ENCODE results near the gene NXN. TPM values are rescaled to one million over a fixed set of nuclear protein-coding genes. Genes with fewer than 3 reads are reported as not detected.
"Not testable (repeated sequence)": the region's sequence is repeated elsewhere in the genome, so short reads cannot be mapped to it uniquely, and the experiment has no call there.

Gene NXN
- total RNA-seq, 8 experiments from 2014 or later, result 1.0 to 66.4 (median 22.6) TPM

GRCh38 chr17:986322-986929 is 6.8 kb upstream of the NXN start:
- in situ Hi-C loops (cut with MboI; ENCODE audit: low pct_unique_long_range_greater_than_20kb in 2 of 9, low sequenced_read_pairs in 9 of 9, unreplicated experiment in 9 of 9), result loop anchor here in 8 of 9 experiments (10.0 to 25.0 kb wide), 2 partner anchors 192 to 199 kb away; partner anchors contain the start of genes GLOD4 (in 1 of the 8) and MRM3 (in 1 of the 8)
- Histone ChIP-seq H3K27ac (no peak overlapping the region), H3K4me3 (no peak overlapping the region), H3K4me1 (replicated peaks in 1 of 2) (no peaks in the 10 kb centered on the region)
- ATAC-seq (replicated peaks in 6 of 8), result no peak
- WGBS, 10 experiments, result 50 to 100% (median 73%) methylated on average over 1 to 3 of the region's 6 CpGs; no CpG with 5 or more reads in 4 of the 10 experiments

DNA sequence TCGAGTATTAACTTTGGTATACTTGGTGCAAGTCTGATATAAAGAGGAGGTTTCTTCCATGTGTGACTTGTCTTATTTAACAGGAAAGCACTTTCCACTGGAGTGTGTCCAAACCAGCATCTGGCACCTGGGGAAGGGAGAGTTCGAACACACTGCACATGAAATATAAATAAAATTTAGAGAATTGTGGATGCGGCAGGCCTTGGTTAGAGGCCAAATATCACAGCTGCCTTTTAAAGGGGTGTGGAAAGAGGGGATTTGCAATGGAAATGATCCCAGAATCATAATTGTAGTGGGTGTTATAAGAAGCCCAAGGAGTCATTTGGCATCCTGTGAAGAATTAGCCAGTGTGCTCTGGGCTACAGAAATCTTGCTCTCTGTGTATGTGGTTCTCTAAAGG is 4.3 kb upstream of the NXN start:
- WGBS, 10 experiments, result 0 to 100% (median 81%) methylated on average over 1 to 3 of the region's 3 CpGs; no CpG with 5 or more reads in 1 of the 10 experiments
- peak in 1 of 8 experiments; percentile 28 for ATAC-seq (replicated peaks in 6 of 8)
- no peak overlapping the region for H3K4me3 ChIP-seq
- in situ Hi-C loops (cut with MboI; ENCODE audit: low pct_unique_long_range_greater_than_20kb in 2 of 9, low sequenced_read_pairs in 9 of 9, unreplicated experiment in 9 of 9), result loop anchor here (5.0 to 25.0 kb wide), 3 partner anchors 189 to 197 kb away; partner anchors contain the start of genes GLOD4 (in 1 of the 9) and MRM3 (in 1 of the 9)
- peaks cover 2 to 5% of the 10 kb centered on the region in 2 donors for H3K4me1 ChIP-seq (replicated peaks in 1 of 2)
- H3K27ac ChIP-seq, result no peak overlapping the region

GRCh38 chr17:981292-981658 is 1.7 kb upstream of the NXN start:
- in situ Hi-C loops (cut with MboI; ENCODE audit: low pct_unique_long_range_greater_than_20kb in 2 of 9, low sequenced_read_pairs in 9 of 9, unreplicated experiment in 9 of 9), result loop anchor here (5.0 to 25.0 kb wide), 3 partner anchors 186 to 194 kb away; partner anchors contain the start of genes GLOD4 (in 1 of the 9) and MRM3 (in 1 of the 9)
- no peak for ATAC-seq (replicated peaks in 6 of 8)
- 0 to 77% (median 10%) methylated on average over 2 to 9 of the region's 10 CpGs for WGBS, 10 experiments
- Histone ChIP-seq H3K27ac (no peak overlapping the region), H3K4me3 (no peak overlapping the region), H3K4me1 (replicated peaks in 1 of 2) (peaks cover 6 to 11% of the 10 kb centered on the region in 2 donors)

- WGBS, 10 experiments, result 0 to 70% (median 33%) methylated on average over 2 to 26 of the region's 43 CpGs; no CpG with 5 or more reads in 1 of the 10 experiments
- in situ Hi-C loops (cut with MboI; ENCODE audit: low pct_unique_long_range_greater_than_20kb in 2 of 9, low sequenced_read_pairs in 9 of 9, unreplicated experiment in 9 of 9), result loop anchor here (5.0 to 25.0 kb wide), 3 partner anchors 186 to 193 kb away; partner anchors contain the start of genes GLOD4 (in 1 of the 9) and MRM3 (in 1 of the 9)
- H3K4me3 ChIP-seq, result peak overlapping the region; percentile 60 to 95 (median 84)
- peak overlapping the region; percentile 74 to 86 for H3K27ac ChIP-seq
- peak; percentile 16 to 52 (median 36) for ATAC-seq (replicated peaks in 6 of 8)
- peaks cover 6 to 11% of the 10 kb centered on the region in 2 donors for H3K4me1 ChIP-seq (replicated peaks in 1 of 2)
These were observed 1.1 kb upstream of the NXN start for GRCh38 chr17:980406-981291.

DNA sequence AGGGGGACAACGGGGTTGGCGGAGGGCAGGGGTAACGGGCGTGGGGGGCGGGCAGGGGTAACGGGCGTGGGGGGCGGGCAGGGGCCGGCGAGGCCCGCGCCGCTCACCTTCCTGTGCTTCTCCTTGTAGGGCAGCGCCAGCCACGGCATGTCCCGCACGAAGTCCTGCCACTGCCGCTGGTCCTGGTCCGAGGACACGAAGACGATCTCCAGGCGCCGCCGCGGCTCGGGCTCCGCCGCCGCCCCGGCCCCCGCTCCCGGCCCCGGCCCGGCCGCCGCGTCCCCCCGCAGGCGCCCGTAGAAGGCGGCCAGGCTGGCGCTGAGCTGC is 401 bp downstream of the NXN start:
- peaks cover 6 to 11% of the 10 kb centered on the region in 2 donors for H3K4me1 ChIP-seq (replicated peaks in 1 of 2)
- in situ Hi-C loops (cut with MboI; ENCODE audit: low pct_unique_long_range_greater_than_20kb in 2 of 9, low sequenced_read_pairs in 9 of 9, unreplicated experiment in 9 of 9), result loop anchor here in 1 of 9 experiments (25.0 kb wide), 1 partner anchor 192 kb away; the partner anchor contains the start of genes GLOD4 and MRM3
- no CpG with 5 or more reads among the region's 42 CpGs for WGBS, 10 experiments
- H3K4me3 ChIP-seq, result peak overlapping the region; percentile 60 to 95 (median 84)
- H3K27ac ChIP-seq, result peak overlapping the region; percentile 67 to 72
- peak in 3 of 8 experiments; percentile 17 to 80 (median 59) for ATAC-seq (replicated peaks in 6 of 8)

GRCh38 chr17:978103-979093 is 1.2 kb downstream of the NXN start:
- Histone ChIP-seq H3K4me1 (replicated peaks in 1 of 2) (peaks cover 6 to 11% of the 10 kb centered on the region in 2 donors), H3K4me3 (peak overlapping the region; percentile 60 to 95 (median 84)), H3K27ac (peak overlapping the region; percentile 58 to 78)
- WGBS, 10 experiments, result 0 to 33% (median 7%) methylated on average over 3 to 7 of the region's 72 CpGs; no CpG with 5 or more reads in 3 of the 10 experiments
- peak in 7 of 8 experiments; percentile 6 to 23 (median 17) for ATAC-seq (replicated peaks in 6 of 8)
- in situ Hi-C loops (cut with MboI; ENCODE audit: low pct_unique_long_range_greater_than_20kb in 2 of 9, low sequenced_read_pairs in 9 of 9, unreplicated experiment in 9 of 9), result loop anchor here in 1 of 9 experiments (25.0 kb wide), 1 partner anchor 191 kb away; the partner anchor contains the start of genes GLOD4 and MRM3

- no peak for ATAC-seq (replicated peaks in 6 of 8)
- WGBS, 10 experiments, result 12 to 84% (median 46%) methylated on average over 1 to 6 of the region's 6 CpGs; no CpG with 5 or more reads in 2 of the 10 experiments
- Histone ChIP-seq H3K4me1 (replicated peaks in 1 of 2) (peaks cover 6 to 11% of the 10 kb centered on the region in 2 donors), H3K27ac (peak overlapping the region in 1 of 2 donors; percentile 4), H3K4me3 (peak overlapping the region; percentile 60 to 95 (median 84))
- in situ Hi-C loops (cut with MboI; ENCODE audit: low pct_unique_long_range_greater_than_20kb in 2 of 9, low sequenced_read_pairs in 9 of 9, unreplicated experiment in 9 of 9), result loop anchor here in 1 of 9 experiments (25.0 kb wide), 1 partner anchor 190 kb away; the partner anchor contains the start of genes GLOD4 and MRM3
These were observed 2.4 kb downstream of the NXN start for GRCh38 chr17:977166-977565.

DNA sequence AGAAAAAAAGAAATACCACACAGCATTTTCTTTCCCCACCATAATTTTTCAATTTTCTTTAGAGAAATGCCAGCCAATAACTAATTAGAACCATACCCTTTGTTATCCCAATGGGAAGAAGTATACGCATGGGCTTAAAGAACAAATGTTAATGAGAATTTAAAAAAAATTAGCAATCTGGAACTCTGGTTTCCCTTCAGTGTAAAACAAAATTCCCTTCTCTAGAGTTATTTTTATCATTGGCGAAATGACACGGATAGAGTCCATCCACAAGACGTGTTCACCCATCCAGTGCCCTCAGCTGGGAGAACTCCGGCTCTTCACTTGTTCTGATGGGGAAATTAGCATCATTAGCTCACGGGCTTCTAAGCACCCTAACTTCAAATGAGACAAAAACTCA is 3.3 kb downstream of the NXN start:
- H3K27ac ChIP-seq, result no peak overlapping the region
- 5 to 88% (median 84%) methylated on average over 3 to 6 of the region's 6 CpGs; no CpG with 5 or more reads in 1 of the 10 experiments for WGBS, 10 experiments
- peaks cover 6 to 11% of the 10 kb centered on the region in 2 donors for H3K4me1 ChIP-seq (replicated peaks in 1 of 2)
- in situ Hi-C loops (cut with MboI; ENCODE audit: low pct_unique_long_range_greater_than_20kb in 2 of 9, low sequenced_read_pairs in 9 of 9, unreplicated experiment in 9 of 9), result loop anchor here in 1 of 9 experiments (25.0 kb wide), 1 partner anchor 189 kb away; the partner anchor contains the start of genes GLOD4 and MRM3
- H3K4me3 ChIP-seq, result no peak overlapping the region
- no peak for ATAC-seq (replicated peaks in 6 of 8)

- no peak for ATAC-seq (replicated peaks in 6 of 8)
- in situ Hi-C loops (cut with MboI; ENCODE audit: low pct_unique_long_range_greater_than_20kb in 2 of 9, low sequenced_read_pairs in 9 of 9, unreplicated experiment in 9 of 9), result loop anchor here in 1 of 9 experiments (25.0 kb wide), 1 partner anchor 188 kb away; the partner anchor contains the start of genes GLOD4 and MRM3
- peaks cover 6 to 14% of the 10 kb centered on the region in 2 donors for H3K4me1 ChIP-seq (replicated peaks in 1 of 2)
- H3K4me3 ChIP-seq, result no peak overlapping the region
- no peak overlapping the region for H3K27ac ChIP-seq
- WGBS, 10 experiments, result 0 to 100% (median 71%) methylated on average over 1 to 4 of the region's 5 CpGs; no CpG with 5 or more reads in 1 of the 10 experiments
These were observed 4.1 kb downstream of the NXN start for GRCh38 chr17:975371-975915.

DNA sequence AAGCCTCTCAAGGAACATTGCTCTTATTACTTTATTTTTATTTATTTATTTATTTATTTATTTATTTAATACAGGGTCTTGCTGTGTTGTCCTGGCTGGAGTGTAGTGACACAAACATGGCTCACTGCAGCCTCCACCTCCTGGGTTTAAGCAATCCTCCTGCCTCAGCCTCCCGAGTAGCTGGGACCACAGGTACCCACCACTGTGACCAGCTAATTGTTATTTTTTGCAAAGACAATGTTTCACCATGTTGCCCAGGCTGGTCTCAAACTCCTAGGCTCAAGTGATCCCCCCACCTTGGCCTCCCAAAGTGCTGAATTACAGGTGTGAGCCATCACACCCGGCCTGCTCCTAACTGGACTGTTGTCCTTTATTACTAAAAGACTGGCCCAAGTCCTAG is 4.8 kb downstream of the NXN start:
- in situ Hi-C loops (cut with MboI; ENCODE audit: low pct_unique_long_range_greater_than_20kb in 2 of 9, low sequenced_read_pairs in 9 of 9, unreplicated experiment in 9 of 9), result loop anchor here in 1 of 9 experiments (25.0 kb wide), 1 partner anchor 187 kb away; the partner anchor contains the start of genes GLOD4 and MRM3
- not testable (repeated sequence) for H3K27ac ChIP-seq; ATAC-seq (replicated peaks in 6 of 8); H3K4me3 ChIP-seq
- 52 to 100% (median 100%) methylated on average over 1 to 2 of the region's 2 CpGs; no CpG with 5 or more reads in 5 of the 10 experiments for WGBS, 10 experiments
- H3K4me1 ChIP-seq (replicated peaks in 1 of 2), result peaks cover 12 to 16% of the 10 kb centered on the region in 2 donors

- H3K27ac ChIP-seq, result no peak overlapping the region
- no peak overlapping the region for H3K4me3 ChIP-seq
- peaks cover 22 to 24% of the 10 kb centered on the region in 2 donors for H3K4me1 ChIP-seq (replicated peaks in 1 of 2)
- no peak for ATAC-seq (replicated peaks in 6 of 8)
- in situ Hi-C loops (cut with MboI; ENCODE audit: low pct_unique_long_range_greater_than_20kb in 2 of 9, low sequenced_read_pairs in 9 of 9, unreplicated experiment in 9 of 9), result no loop called here
- WGBS, 10 experiments, result 80 to 100% (median 98%) methylated on average over 1 to 9 of the region's 12 CpGs; no CpG with 5 or more reads in 2 of the 10 experiments
These were observed 6.5 kb downstream of the NXN start for GRCh38 chr17:973053-973452.
